ENCODE data around the gene PHAX. TPM values are rescaled to one million over a fixed set of nuclear protein-coding genes. Genes with fewer than 3 reads are reported as not detected.

Gene PHAX
- polyA plus RNA-seq, 3 donors, result 4.8 to 37.6 (median 19.3) TPM

- no peak overlapping the region for H2AFZ ChIP-seq (ENCODE audit: insufficient read depth, low read depth, low read length, poor library complexity, severe bottlenecking)
- H3K4me3 Mint-ChIP-seq, result no peak overlapping the region
- H3K27ac Mint-ChIP-seq, result peak overlapping the region in 1 of 7 donors; percentile 79
- no peaks in the 10 kb centered on the region for H3K36me3 Mint-ChIP-seq
- no peaks in the 10 kb centered on the region for H3K9me3 Mint-ChIP-seq
- no peaks in the 10 kb centered on the region for H3K36me3 ChIP-seq (replicated peaks in 1 of 2; ENCODE audit: control insufficient read depth in 1 of 2, insufficient read depth in 2 of 2, low read length in 2 of 2)
- no peak overlapping the region for H3K27ac ChIP-seq (ENCODE audit: low read depth in 1 of 2, low read length in 2 of 2)
- intact Hi-C loops (cut with micrococcal nuclease), result no loop called here
- H3K27me3 Mint-ChIP-seq (ENCODE audit: low read depth in 3 of 3), result no peaks in the 10 kb centered on the region
- no peaks in the 10 kb centered on the region for H3K27me3 ChIP-seq (ENCODE audit: control insufficient read depth in 2 of 2, insufficient read depth in 2 of 2, low read length in 2 of 2)
- DNase-seq, result no peak
- no peak overlapping the region for H3K9ac ChIP-seq (ENCODE audit: insufficient read depth, low read length, poor library complexity, severe bottlenecking)
- 100% methylated on average over 1 of the region's 5 CpGs for WGBS (ENCODE audit: insufficient coverage)
- H3K79me2 ChIP-seq (ENCODE audit: insufficient read depth, low read length), result no peaks in the 10 kb centered on the region
- no peaks in the 10 kb centered on the region for H3K4me1 Mint-ChIP-seq
- TF ChIP-seq CTCF (IDR thresholded peaks at IDR 0.05), result no peak
- no peaks in the 10 kb centered on the region for H3K9me3 ChIP-seq (replicated peaks in 1 of 2; ENCODE audit: control insufficient read depth in 1 of 2, insufficient read depth in 1 of 2, low read length in 2 of 2)
- H4K20me1 ChIP-seq (ENCODE audit: insufficient read depth, low read length), result no peaks in the 10 kb centered on the region
- H3K4me3 ChIP-seq (replicated peaks in 1 of 3; ENCODE audit: low read depth in 2 of 3, low read length in 3 of 3), result no peak overlapping the region
- H3K4me2 ChIP-seq (replicated peaks; ENCODE audit: extremely low read depth, low read length, poor library complexity, severe bottlenecking), result no peak overlapping the region
- no peaks in the 10 kb centered on the region for H3K4me1 ChIP-seq (ENCODE audit: control insufficient read depth in 1 of 2, insufficient read depth in 2 of 2, low read length in 2 of 2)
Measured at GRCh38 chr5:126577415-126577814, 23.3 kb upstream of the PHAX start.

GRCh38 chr5:126579716-126580115 is 21.0 kb upstream of the PHAX start:
- H4K20me1 ChIP-seq (ENCODE audit: insufficient read depth, low read length), result no peaks in the 10 kb centered on the region
- no peaks in the 10 kb centered on the region for H3K79me2 ChIP-seq (ENCODE audit: insufficient read depth, low read length)
- WGBS (ENCODE audit: insufficient coverage), result no CpG with 5 or more reads among the region's 2 CpGs
- intact Hi-C loops (cut with micrococcal nuclease), result no loop called here
- TF ChIP-seq CTCF (IDR thresholded peaks at IDR 0.05), result no peak
- H3K9me3 Mint-ChIP-seq, result peaks cover 0 to 2% (median 0%) of the 10 kb centered on the region in 7 donors
- no peaks in the 10 kb centered on the region for H3K36me3 ChIP-seq (replicated peaks in 1 of 2; ENCODE audit: control insufficient read depth in 1 of 2, insufficient read depth in 2 of 2, low read length in 2 of 2)
- no peak overlapping the region for H3K4me3 ChIP-seq (replicated peaks in 1 of 3; ENCODE audit: low read depth in 2 of 3, low read length in 3 of 3)
- H3K27me3 Mint-ChIP-seq (ENCODE audit: low read depth in 3 of 3), result peaks cover 0 to 1% (median 0%) of the 10 kb centered on the region in 3 donors
- H2AFZ ChIP-seq (ENCODE audit: insufficient read depth, low read depth, low read length, poor library complexity, severe bottlenecking), result no peak overlapping the region
- no peaks in the 10 kb centered on the region for H3K4me1 Mint-ChIP-seq
- no peaks in the 10 kb centered on the region for H3K36me3 Mint-ChIP-seq
- H3K27ac Mint-ChIP-seq, result no peak overlapping the region
- no peak overlapping the region for H3K9ac ChIP-seq (ENCODE audit: insufficient read depth, low read length, poor library complexity, severe bottlenecking)
- no peaks in the 10 kb centered on the region for H3K9me3 ChIP-seq (replicated peaks in 1 of 2; ENCODE audit: control insufficient read depth in 1 of 2, insufficient read depth in 1 of 2, low read length in 2 of 2)
- no peak for DNase-seq
- H3K4me3 Mint-ChIP-seq, result no peak overlapping the region
- H3K27me3 ChIP-seq (ENCODE audit: control insufficient read depth in 2 of 2, insufficient read depth in 2 of 2, low read length in 2 of 2), result no peaks in the 10 kb centered on the region
- no peaks in the 10 kb centered on the region for H3K4me1 ChIP-seq (ENCODE audit: control insufficient read depth in 1 of 2, insufficient read depth in 2 of 2, low read length in 2 of 2)
- no peak overlapping the region for H3K4me2 ChIP-seq (replicated peaks; ENCODE audit: extremely low read depth, low read length, poor library complexity, severe bottlenecking)
- H3K27ac ChIP-seq (ENCODE audit: low read depth in 1 of 2, low read length in 2 of 2), result no peak overlapping the region
